Prostate gland (tissue), 2 donors: ENCODE measurements around the gene GABARAP. TPM values are rescaled to one million over a fixed set of nuclear protein-coding genes. Genes with fewer than 3 reads are reported as not detected.

ENCODE experiments used
- DNase-seq: peaks from one replicate; pipeline ENCODE4 v3.0.0-alpha.2; 2019; ENCODE audit warnings: low spot score
- H3K27ac ChIP-seq, 2 donors: fragments of 200-600 bp; sonication (generic); 2 replicates each; pipeline ENCODE4 v1.5.1; 2017 to 2019
- H3K27me3 ChIP-seq: fragments of 200-600 bp; sonication (generic); replicated peaks from 2 replicates; pipeline ENCODE4 v1.5.1; 2019; ENCODE audit not compliant: insufficient read depth
- H3K36me3 ChIP-seq, 2 donors: fragments of 200-600 bp; sonication (generic); 1 replicate in 1 of 2; 2 replicates in 1 of 2; pipeline versions ENCODE4 v1.5.1 to v1.8.1; 2017 to 2019
- H3K4me1 ChIP-seq: fragments of 200-600 bp; sonication (generic); replicated peaks from 2 replicates; pipeline ENCODE4 v1.5.1; 2019
- H3K4me3 ChIP-seq, 2 donors: fragments of 200-600 bp; sonication (generic); 2 replicates each; pipeline ENCODE4 v1.5.1; 2017 to 2019
- H3K9me3 ChIP-seq: fragments of 200-600 bp; sonication (generic); 2 replicates; pipeline ENCODE4 v1.5.1; 2017
- POLR2A ChIP-seq: fragments of 450-650 bp; IDR thresholded peaks from one replicate; pipeline ENCODE4 v1.6.1; 2016; ENCODE audit warnings: antibody characterized with exemption, mild to moderate bottlenecking
- POLR2AphosphoS5 ChIP-seq: sonication (generic); formaldehyde crosslinking; IDR thresholded peaks from one replicate; pipeline ENCODE4 v1.6.1; 2017; ENCODE audit warnings: antibody characterized with exemption
- WGBS: methylation state at CpG from one replicate; pipeline ENCODE4 v1.1.5; 2018; 5-methylcytosine and 5-hydroxymethylcytosine counted together
- intact Hi-C: fragments of 100-400 bp; cut with DNase I; formaldehyde crosslinking; loops from one replicate; pipeline ENCODE4 v1.14.2; 2022
- microRNA counts, 2 donors: library from miRNA; unstranded; fragments of <30 nt; microRNA quantifications; one replicate each; lab custom pipeline; 2016 to 2017
- microRNA-seq: library from miRNA; unstranded; fragments of <30 nt; microRNA quantifications from one replicate; pipeline ENCODE4, GENCODE V29; 2016
- small RNA-seq, 2 donors: library from RNA; depleted of rRNA; stranded (forward); fragments of <200 nt; gene quantifications; one replicate each; pipeline ENCODE3, GENCODE V24; 2016
- total RNA-seq, 2 donors: library from RNA; depleted of rRNA; stranded (reverse); fragments of >200 nt; gene quantifications; one replicate each; pipeline ENCODE4 v1.1.0, GENCODE V29; 2016
- TF ChIP-seq, protein P1 (sequence below), 4 experiments: fragments of 200-600 bp in 2 of 4; fragments of 450-650 bp in 2 of 4; sonication (generic) in 2 of 4; IDR thresholded peaks; 1 replicate in 3 of 4; 2 replicates in 1 of 4; pipeline ENCODE4 v1.5.1; 2016 to 2019; ENCODE audit warnings: antibody characterized with exemption in 4 of 4, mild to moderate bottlenecking in 2 of 4, moderate library complexity in 2 of 4

GABARAP gene
- total RNA-seq, 2 donors from 2014 or later: 493 to 527 TPM

- peaks cover 0 to 10% of the 10 kb centered on the region in 2 donors for H3K36me3 ChIP-seq
- no peaks in the 10 kb centered on the region for H3K27me3 ChIP-seq
- no peak for DNase-seq
- 73% methylated on average over 26 of the region's 26 CpGs for WGBS
- no peak overlapping the region for H3K27ac ChIP-seq
- no peak overlapping the region for H3K4me3 ChIP-seq
- no peaks in the 10 kb centered on the region for H3K4me1 ChIP-seq
- intact Hi-C loops: no loop called here
- H3K9me3 ChIP-seq: no peaks in the 10 kb centered on the region
- TF ChIP-seq POLR2AphosphoS5 (peak; percentile 35), POLR2A (no peak)
- TF ChIP-seq, protein P1, sequence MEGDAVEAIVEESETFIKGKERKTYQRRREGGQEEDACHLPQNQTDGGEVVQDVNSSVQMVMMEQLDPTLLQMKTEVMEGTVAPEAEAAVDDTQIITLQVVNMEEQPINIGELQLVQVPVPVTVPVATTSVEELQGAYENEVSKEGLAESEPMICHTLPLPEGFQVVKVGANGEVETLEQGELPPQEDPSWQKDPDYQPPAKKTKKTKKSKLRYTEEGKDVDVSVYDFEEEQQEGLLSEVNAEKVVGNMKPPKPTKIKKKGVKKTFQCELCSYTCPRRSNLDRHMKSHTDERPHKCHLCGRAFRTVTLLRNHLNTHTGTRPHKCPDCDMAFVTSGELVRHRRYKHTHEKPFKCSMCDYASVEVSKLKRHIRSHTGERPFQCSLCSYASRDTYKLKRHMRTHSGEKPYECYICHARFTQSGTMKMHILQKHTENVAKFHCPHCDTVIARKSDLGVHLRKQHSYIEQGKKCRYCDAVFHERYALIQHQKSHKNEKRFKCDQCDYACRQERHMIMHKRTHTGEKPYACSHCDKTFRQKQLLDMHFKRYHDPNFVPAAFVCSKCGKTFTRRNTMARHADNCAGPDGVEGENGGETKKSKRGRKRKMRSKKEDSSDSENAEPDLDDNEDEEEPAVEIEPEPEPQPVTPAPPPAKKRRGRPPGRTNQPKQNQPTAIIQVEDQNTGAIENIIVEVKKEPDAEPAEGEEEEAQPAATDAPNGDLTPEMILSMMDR (IDR thresholded peaks at IDR 0.05): no peak
Observed at GRCh38 chr17:7191571-7192270, 50.5 kb downstream of the GABARAP start.

DNA sequence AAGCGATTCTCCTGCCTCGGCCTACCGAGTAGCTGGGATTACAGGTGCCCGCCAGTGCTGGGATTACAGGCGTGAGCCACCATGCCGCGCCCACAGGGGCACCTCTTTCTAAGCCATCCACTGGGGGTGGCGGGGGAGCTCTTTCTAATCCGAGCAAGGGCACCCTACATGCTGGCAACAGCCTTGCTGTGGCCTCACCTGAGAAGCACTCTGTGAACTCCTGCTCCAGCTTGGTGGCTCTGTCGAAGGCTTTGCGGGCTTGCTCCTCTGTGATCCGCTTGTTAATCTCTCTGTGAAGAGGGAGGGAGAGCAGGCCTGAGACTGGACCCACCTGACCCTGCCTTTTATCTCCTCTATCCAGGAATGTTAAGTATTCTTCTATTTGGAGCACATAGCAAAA, 51.2 kb downstream of the GABARAP start:
- intact Hi-C loops: no loop called here
- Histone ChIP-seq H3K4me1 (no peaks in the 10 kb centered on the region), H3K27me3 (no peaks in the 10 kb centered on the region), H3K36me3 (peaks cover 0 to 5% of the 10 kb centered on the region in 2 donors), H3K4me3 (no peak overlapping the region), H3K9me3 (no peaks in the 10 kb centered on the region), H3K27ac (no peak overlapping the region)
- TF ChIP-seq, protein P1 (IDR thresholded peaks at IDR 0.05): no peak
- no peak for TF ChIP-seq POLR2AphosphoS5
- no peak for TF ChIP-seq POLR2A
- DNase-seq: no peak
- 88% methylated on average over 12 of the region's 12 CpGs for WGBS

DNA sequence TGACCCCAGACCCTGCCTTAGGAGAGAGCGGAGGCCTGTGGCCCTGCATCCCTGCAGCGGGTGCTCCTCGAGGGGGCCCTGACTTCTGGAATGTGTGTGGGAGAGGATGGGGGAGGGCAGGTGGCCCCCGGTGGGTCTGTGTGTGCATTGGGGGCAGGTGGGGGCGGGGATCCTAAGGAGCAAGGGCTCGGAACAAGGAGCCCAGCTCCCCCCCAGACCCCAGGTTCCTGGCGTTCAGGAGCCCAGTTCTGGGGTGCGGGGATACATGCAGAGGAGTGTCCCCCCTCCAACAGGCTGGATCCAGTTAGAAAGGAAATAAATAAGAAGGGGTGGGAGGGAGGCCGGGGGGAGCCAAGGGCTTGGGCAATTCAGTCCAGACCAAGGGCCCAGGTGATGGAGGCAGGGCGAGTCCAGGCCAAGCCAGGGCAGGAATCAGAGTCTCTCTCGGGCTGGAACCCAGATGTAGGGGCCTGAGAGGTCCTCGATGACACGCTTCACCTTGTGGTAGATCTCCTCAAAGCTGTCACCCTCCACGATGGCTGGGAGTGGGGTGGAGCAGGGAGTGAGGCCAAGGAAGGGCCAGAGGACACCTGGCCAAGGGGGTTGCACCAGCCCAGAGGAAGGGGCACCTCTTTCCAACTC, 51.9 kb downstream of the GABARAP start:
- H3K27me3 ChIP-seq: no peaks in the 10 kb centered on the region
- intact Hi-C loops: no loop called here
- WGBS: 89% methylated on average over 14 of the region's 14 CpGs
- H3K9me3 ChIP-seq: no peaks in the 10 kb centered on the region
- H3K4me1 ChIP-seq: no peaks in the 10 kb centered on the region
- no peak for TF ChIP-seq POLR2A
- TF ChIP-seq POLR2AphosphoS5: no peak
- TF ChIP-seq, protein P1 (IDR thresholded peaks at IDR 0.05): no peak
- no peak overlapping the region for H3K4me3 ChIP-seq
- no peaks in the 10 kb centered on the region for H3K36me3 ChIP-seq
- no peak for DNase-seq
- H3K27ac ChIP-seq: no peak overlapping the region

MicroRNA genes within 50 kb of the gene (microRNA counts, 767-probe panel; counts per million panel counts)
- microRNA hsa-miR-324-3p (lab: Ali Mortazavi, UCI) (0 to 431 counts per million in 2 donors), microRNA hsa-miR-324-5p (lab: Ali Mortazavi, UCI) (2,726 to 2,949 counts per million in 2 donors)

Small RNA genes within 50 kb of the gene (microRNA-seq; reads per million reads assigned to microRNA genes)
- gene MIR324: 2,250 reads per million, percentile 91 among the genes with 10 or more reads in this experiment

Small RNA genes within 50 kb of the gene (small RNA-seq; reads per million reads assigned to genes)
- gene AC120057.4 (0 reads per million in 2 donors), gene MIR324 (8.8 to 14.4 reads per million in 2 donors), gene RF00019 (0 reads per million in 2 donors)

Other genes with a start within 250 kb of the GABARAP start
- gene ALOX12, start 246.4 kb downstream of the GABARAP start, total RNA-seq: under 1 TPM; 0.27 to 0.62 TPM
- 100 to 1,000 TPM; 348 to 418 TPM for gene RNASEK, start 229.8 kb downstream of the GABARAP start, total RNA-seq
- gene BCL6B, start 219.4 kb downstream of the GABARAP start, total RNA-seq: 1 to 10 TPM in 1 of 2 donors, under 1 TPM in 1; 0.96 to 4.0 TPM
- 1 to 10 TPM; 1.7 to 1.8 TPM for gene SLC16A13, start 206.4 kb downstream of the GABARAP start, total RNA-seq
- 1 to 10 TPM; 1.8 to 2.3 TPM for gene SLC16A11, start 198.4 kb downstream of the GABARAP start, total RNA-seq
- gene CLEC10A, start 162.2 kb downstream of the GABARAP start, total RNA-seq: 1 to 10 TPM in 1 of 2 donors, under 1 TPM in 1; 0.55 to 5.7 TPM
- gene ASGR2, start 127.6 kb downstream of the GABARAP start, total RNA-seq: under 1 TPM in 1 of 2 donors, not detected in 1; 0.41 TPM
- 1 to 10 TPM in 1 of 2 donors, under 1 TPM in 1; 0.50 to 9.4 TPM for gene ASGR1, start 63.1 kb downstream of the GABARAP start, total RNA-seq
- 10 to 100 TPM in 1 of 2 donors, 1 to 10 TPM in 1; 9.3 to 31.6 TPM for gene DLG4, start 22.6 kb downstream of the GABARAP start, total RNA-seq
- gene ACADVL, start 22.5 kb downstream of the GABARAP start, total RNA-seq: 100 to 1,000 TPM; 589 to 593 TPM
- 100 to 1,000 TPM in 1 of 2 donors, 10 to 100 TPM in 1; 52.3 to 116 TPM for gene DVL2, start 7.9 kb downstream of the GABARAP start, total RNA-seq
- 10 to 100 TPM; 41.2 to 92.5 TPM for gene PHF23, start 3.0 kb downstream of the GABARAP start, total RNA-seq
- 100 to 1,000 TPM in 1 of 2 donors, 10 to 100 TPM in 1; 61.2 to 107 TPM for gene CTDNEP1, start 9.3 kb upstream of the GABARAP start, total RNA-seq
- 10 to 100 TPM; 50.1 to 65.2 TPM for gene ELP5, start 9.8 kb upstream of the GABARAP start, total RNA-seq
- 10 to 100 TPM; 42.0 to 45.8 TPM for gene CLDN7, start 20.0 kb upstream of the GABARAP start, total RNA-seq
- 10 to 100 TPM; 13.8 to 27.4 TPM for gene SLC2A4, start 39.3 kb upstream of the GABARAP start, total RNA-seq
- 10 to 100 TPM in 1 of 2 donors, under 1 TPM in 1; 0.64 to 49.1 TPM for gene YBX2, start 52.2 kb upstream of the GABARAP start, total RNA-seq
- gene EIF5A, start 65.2 kb upstream of the GABARAP start, total RNA-seq: 100 to 1,000 TPM; 172 to 195 TPM
- 100 to 1,000 TPM in 1 of 2 donors, 10 to 100 TPM in 1; 88.4 to 140 TPM for gene GPS2, start 72.9 kb upstream of the GABARAP start, total RNA-seq
- gene NEURL4, start 86.9 kb upstream of the GABARAP start, total RNA-seq: 10 to 100 TPM; 15.7 to 36.0 TPM
- 1 to 10 TPM; 2.5 to 6.5 TPM for gene ACAP1, start 94.1 kb upstream of the GABARAP start, total RNA-seq
- gene KCTD11, start 109.7 kb upstream of the GABARAP start, total RNA-seq: 10 to 100 TPM in 1 of 2 donors, 1 to 10 TPM in 1; 8.9 to 15.2 TPM
- not detected for gene TMEM95, start 112.7 kb upstream of the GABARAP start, total RNA-seq
- gene TNK1, start 138.6 kb upstream of the GABARAP start, total RNA-seq: 10 to 100 TPM in 1 of 2 donors, 1 to 10 TPM in 1; 9.9 to 28.4 TPM
- gene PLSCR3, start 152.1 kb upstream of the GABARAP start, total RNA-seq: 10 to 100 TPM; 25.8 to 26.4 TPM
- gene TMEM256, start 161.6 kb upstream of the GABARAP start, total RNA-seq: 100 to 1,000 TPM in 1 of 2 donors, 10 to 100 TPM in 1; 63.0 to 192 TPM
- 10 to 100 TPM in 1 of 2 donors, 1 to 10 TPM in 1; 8.6 to 16.2 TPM for gene NLGN2, start 165.4 kb upstream of the GABARAP start, total RNA-seq
- gene SPEM1, start 177.9 kb upstream of the GABARAP start, total RNA-seq: 1 to 10 TPM in 1 of 2 donors, not detected in 1; 3.6 TPM
- 1 to 10 TPM in 1 of 2 donors, not detected in 1; 5.3 TPM for gene SPEM2, start 183.2 kb upstream of the GABARAP start, total RNA-seq
- gene SPEM3, start 186.4 kb upstream of the GABARAP start, total RNA-seq: under 1 TPM; 0.09 to 0.11 TPM
- gene TMEM102, start 193.0 kb upstream of the GABARAP start, total RNA-seq: 10 to 100 TPM in 1 of 2 donors, 1 to 10 TPM in 1; 9.9 to 10.3 TPM
- 1 to 10 TPM; 1.2 to 4.2 TPM for gene FGF11, start 197.1 kb upstream of the GABARAP start, total RNA-seq
- 10 to 100 TPM in 1 of 2 donors, 1 to 10 TPM in 1; 6.9 to 10.4 TPM for gene CHRNB1, start 202.6 kb upstream of the GABARAP start, total RNA-seq
- gene ZBTB4, start 237.2 kb upstream of the GABARAP start, total RNA-seq: 10 to 100 TPM; 60.5 to 69.4 TPM
- not detected for gene SLC35G6, start 239.0 kb upstream of the GABARAP start, total RNA-seq
- 100 to 1,000 TPM in 1 of 2 donors, 10 to 100 TPM in 1; 79.7 to 217 TPM for gene POLR2A, start 241.9 kb upstream of the GABARAP start, total RNA-seq